22Rv1 (cell line): Measurements from ENCODE around the gene GPR142.

Experiments
- CTCF ChIP-seq: fragments of 450-650 bp; IDR thresholded peaks from 2 replicates; pipeline ENCODE4 v1.5.1; 2017; ENCODE audit warnings: mild to moderate bottlenecking
- ZFX ChIP-seq: fragments of 450-650 bp; IDR thresholded peaks from 2 replicates; pipeline ENCODE4 v1.6.1; 2017; ENCODE audit warnings: antibody characterized with exemption, borderline replicate concordance

DNA sequence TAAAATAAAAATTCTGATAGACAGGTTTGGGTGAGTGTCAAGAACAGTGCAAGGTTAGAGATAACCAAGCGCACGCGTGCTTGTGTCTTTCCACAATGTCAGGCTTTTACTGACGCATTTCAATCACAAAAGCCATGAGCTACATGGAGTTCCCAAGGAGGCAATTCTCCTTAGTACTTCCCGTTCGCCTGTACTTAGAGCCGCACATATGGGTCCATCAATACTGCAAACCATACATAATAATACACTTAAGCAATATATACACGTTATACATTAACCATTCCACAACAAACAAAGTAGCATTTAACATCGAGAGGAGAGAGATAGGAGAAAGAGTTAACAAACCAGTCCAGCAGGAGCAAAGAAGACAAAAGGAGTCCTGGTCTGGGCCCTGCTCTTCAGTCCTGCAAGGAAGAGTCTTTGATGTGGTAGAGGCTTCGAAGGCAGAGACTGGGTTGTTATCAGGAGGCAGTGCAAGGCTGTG lies 52.7 kb downstream of the GPR142 start:
- TF ChIP-seq CTCF: no peak
- no peak for TF ChIP-seq ZFX
